NCI-H1417 treated with DMSO at 0.1 percent for 48 hours (cell line): ENCODE results near the gene TRAF1.

Source experiments
- DNase-seq: peaks from one replicate; lab custom pipeline; 2025; lab: John Stamatoyannopoulos, UW

The TRAF1 gene

DNA sequence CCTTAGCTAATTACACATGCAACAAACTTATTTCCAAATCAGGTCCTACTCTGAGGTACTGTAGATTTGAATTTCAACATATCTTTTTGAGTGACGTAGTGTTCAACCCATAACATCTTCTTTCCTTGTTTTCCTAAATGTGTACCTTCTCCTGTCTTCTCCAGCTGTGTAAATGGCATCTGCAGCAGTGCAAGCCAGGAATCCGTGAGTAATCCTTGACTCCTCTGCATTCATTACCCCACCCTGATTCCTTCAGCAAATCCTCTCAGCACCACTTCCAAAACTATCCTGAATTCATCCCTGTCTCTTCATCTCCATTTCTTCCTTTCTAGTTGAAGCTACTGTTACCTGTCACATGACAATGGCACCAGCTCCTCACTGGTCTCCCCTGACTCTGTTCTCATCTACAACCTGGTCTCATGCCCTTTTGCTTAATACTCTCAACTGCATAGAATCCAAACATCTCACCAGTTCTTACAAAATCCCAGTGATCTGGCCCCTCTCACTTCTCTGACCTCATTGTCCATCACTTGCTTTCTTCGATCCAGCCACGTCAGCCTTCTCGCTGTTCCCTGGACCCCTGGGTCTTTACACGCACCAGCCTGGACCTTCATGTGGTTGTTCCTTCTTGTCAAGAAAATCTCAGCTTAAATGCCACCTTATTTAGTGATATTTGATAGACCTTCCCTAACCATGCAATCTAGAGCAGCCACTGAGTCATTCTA is 14.6 kb upstream of the TRAF1 start:
- DNase-seq = no peak

- DNase-seq = no peak
These were observed 14.0 kb upstream of the TRAF1 start for GRCh38 chr9:120940573-120940972.

GRCh38 chr9:120938851-120939250 is 12.3 kb upstream of the TRAF1 start:
- no peak for DNase-seq

- no peak for DNase-seq
These were observed 11.0 kb upstream of the TRAF1 start for GRCh38 chr9:120937596-120937995.

- no peak for DNase-seq
These were observed 10.5 kb upstream of the TRAF1 start for GRCh38 chr9:120937127-120937526.

GRCh38 chr9:120936764-120937122 is 10.1 kb upstream of the TRAF1 start:
- no peak for DNase-seq

DNA sequence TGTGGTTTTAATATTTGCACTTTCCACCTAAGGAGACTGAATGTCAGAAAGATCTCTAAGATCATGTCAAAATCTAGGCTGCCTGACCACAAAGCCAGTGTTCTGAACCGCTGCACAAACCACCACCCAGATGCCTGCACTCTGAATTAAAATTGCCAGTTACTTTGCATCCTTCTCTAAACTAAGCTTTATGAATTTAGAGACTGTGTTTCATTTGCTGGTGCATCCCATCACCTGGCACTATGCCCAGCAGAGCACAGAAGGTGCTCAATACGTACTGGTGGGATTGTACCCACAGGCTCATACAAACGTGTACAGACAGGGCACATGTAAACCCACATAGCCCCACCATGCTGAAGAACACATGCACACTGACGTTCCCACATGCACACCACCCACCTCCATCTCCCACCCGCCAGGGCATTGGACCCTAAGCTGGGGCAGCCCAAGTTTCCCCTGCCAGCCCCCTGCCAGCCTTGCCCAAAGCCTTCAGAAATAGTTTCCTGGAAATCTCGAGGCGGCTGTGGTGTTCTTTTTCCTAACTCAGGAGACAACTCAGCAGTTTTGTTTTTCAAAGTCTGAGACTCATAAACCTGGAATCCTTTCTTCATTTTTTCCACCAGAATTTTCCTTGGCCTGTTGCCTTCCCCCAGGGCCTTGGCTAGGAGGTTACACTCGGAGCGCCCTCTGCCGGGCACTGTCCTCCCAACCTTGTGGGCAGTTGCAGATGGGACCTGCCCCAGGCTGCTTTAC is 9.6 kb upstream of the TRAF1 start:
- no peak for DNase-seq

DNA sequence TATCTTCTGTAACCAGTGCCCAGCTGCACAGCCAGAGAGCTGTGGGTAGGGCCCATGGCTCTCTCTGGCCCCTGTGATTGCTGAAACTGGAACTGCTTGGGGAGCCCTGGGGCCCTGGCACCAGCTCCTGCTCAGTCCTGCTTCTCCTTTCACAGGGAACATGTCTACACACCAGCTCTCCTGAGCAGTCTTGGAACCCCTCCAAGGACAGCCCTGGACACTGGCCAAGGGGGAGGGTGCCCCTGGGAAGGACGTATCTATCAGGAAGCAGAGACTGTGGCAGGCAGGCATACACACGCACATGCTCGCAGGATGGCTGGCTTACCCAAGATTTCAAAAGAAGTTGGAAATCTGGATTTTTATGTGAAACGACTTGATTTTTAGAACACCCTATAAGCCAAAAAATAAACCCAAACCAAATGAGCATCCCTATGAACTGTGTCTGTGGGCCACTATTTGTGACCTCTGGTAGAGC is 8.8 kb upstream of the TRAF1 start:
- DNase-seq = no peak

DNA sequence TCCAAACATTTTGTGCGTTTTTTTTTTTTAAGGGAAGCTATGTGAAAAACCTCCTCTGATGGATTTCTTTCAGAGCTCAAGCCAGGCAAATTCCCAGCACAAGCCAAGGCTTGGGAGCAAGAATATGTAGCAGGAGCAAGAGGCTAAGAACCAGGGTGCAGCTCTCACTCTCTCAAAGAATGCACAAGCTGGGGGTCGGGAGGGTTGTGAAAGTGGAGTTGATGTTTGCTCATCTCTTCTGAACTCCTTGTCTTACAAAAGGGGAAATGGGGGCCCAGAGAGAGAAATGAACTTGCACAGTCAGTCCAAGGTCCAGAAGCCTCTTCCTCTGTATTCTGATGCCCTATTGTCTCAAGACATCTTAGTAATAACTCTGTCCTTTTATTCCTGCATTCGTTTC is 7.7 kb upstream of the TRAF1 start:
- no peak for DNase-seq

- no peak for DNase-seq
These were observed 6.9 kb upstream of the TRAF1 start for GRCh38 chr9:120933310-120934055.

DNA sequence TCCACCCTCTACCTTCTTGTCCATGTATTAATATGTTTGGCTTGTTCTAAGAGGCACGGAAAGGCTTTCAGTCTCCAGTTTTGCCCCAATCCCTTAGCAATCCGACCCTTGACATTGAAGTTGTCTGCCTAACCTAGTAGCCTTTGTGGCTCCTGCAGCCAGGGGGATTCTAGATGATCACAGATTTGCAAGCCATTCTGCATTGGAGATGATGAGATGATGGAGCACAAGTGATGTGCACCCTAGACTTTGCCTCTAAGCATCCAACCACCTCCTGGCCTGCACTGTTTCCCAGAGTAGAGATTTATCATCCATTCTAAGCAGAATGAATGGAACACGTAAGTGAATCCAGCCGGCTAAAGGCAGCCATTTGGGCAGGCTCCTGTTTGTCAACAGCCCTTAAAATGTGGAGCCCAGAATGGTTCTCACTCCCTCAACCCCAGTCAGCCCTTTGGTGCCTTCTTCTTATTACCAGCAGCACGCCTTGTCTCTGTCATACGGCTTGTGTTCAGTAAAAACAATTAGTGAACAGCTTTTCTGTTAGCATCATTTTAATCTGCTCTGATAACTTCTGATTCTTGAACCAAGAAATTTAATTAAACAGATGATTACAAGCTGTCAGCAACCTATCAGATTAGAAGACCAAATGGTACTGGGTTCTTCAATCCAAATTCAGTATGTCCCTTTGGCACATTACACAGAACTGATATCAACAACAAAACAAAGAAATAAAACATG is 5.7 kb upstream of the TRAF1 start:
- no peak for DNase-seq

DNA sequence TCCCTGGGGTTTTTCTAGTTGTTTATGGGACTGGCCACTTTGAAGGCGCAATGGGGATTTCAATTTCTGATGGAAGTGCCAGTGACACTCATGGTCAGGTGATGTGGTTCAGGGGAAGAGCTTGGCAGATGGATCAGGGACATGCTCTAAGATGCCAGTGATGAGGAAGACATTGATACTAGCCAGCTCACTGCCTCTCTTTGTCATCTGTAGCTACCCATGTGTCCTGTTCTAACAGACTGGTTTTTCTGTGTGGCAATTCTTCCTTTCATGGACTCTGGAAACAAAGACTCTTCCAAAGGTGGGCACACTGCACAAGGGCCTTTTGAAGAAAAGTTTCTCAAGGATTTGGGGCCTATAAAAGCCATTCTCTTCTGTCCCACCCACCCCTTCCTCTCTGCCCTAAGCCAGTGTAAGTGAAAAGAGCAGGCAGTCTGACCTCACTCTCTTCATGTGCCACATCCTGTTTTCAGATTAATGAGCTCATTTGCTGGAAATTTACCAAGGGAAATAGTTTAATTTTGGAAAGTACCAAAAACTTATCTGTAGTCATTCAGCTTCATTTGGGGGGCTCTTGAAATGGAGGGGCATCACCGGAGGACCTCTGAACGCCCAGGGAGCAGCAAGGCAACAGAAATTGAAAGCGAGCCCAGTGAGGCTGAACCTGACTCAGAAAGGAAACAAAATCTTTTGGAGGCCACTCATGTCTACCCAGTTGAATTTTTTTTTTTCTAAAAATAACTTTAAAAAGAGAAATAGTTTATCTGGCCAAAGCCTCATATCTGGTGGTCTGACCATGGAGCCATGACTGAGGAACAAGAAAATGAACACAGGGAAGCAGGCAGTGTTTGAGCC is 4.9 kb upstream of the TRAF1 start:
- DNase-seq = no peak

DNA sequence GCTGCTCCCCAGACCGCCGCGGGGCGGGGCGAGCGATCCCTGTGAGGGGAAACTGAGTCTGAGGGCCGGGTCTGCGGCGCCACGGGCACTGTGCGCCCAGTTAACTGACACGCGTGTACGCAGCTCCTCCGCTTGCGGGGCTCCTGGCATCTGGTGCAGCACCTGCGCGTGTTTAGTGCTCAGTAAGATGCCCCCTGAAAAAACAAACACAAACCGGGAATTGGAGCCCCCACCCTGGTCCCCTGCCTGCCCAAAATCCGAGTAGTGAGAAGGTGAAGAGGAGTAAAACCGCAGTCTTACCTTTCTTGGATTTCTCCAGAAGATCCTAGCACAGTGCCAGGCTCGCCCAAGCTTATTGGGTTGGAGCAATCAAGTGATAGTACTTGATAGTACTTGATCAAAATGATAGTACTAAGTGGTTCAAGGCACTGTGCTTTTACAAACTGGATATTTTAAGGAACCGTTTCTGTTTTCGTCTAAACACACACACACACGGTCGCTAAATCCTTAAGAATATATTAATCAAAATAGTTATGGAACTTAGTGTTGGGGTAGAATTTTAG is 2.7 kb upstream of the TRAF1 start:
- no peak for DNase-seq

- no peak for DNase-seq
These were observed 2.1 kb upstream of the TRAF1 start for GRCh38 chr9:120928483-120929228.

GRCh38 chr9:120928015-120928482 is 1.5 kb upstream of the TRAF1 start:
- DNase-seq = no peak

- no peak for DNase-seq
These were observed 846 bp upstream of the TRAF1 start for GRCh38 chr9:120927269-120928014.

GRCh38 chr9:120925535-120926396 is 830 bp downstream of the TRAF1 start:
- no peak for DNase-seq
